Natural killer cell (primary cell): ENCODE data around the gene TPH2. TPM values are rescaled to one million over a fixed set of nuclear protein-coding genes. Genes with fewer than 3 reads are reported as not detected.

Experiments
- ATAC-seq, 3 donors: fragments of 150-1000 bp in 2 of 3; fragments of 200-7000 bp in 1 of 3; cut with Tn5 transposase; 1 replicate in 1 of 3; 2 replicates in 2 of 3; pipeline ENCODE4 v1.10.0; 2021; ENCODE audit warnings: mild to moderate bottlenecking in 2 of 3, moderate library complexity in 2 of 3
- DNase-seq, 2 donors: peaks; one replicate each; pipeline versions ENCODE4 v3.0.0 to v3.0.0-alpha.2; 2013 to 2021; ENCODE audit warnings: mixed read lengths in 1 of 2
- H3K27ac ChIP-seq: one replicate; pipeline ENCODE4 v1.5.1; 2013; ENCODE audit warnings: mild to moderate bottlenecking, low read length
- H3K27me3 ChIP-seq: one replicate; pipeline ENCODE4 v1.6.1; 2013; ENCODE audit warnings: low read length; ENCODE audit not compliant: control insufficient read depth, insufficient read depth
- H3K36me3 ChIP-seq: one replicate; pipeline ENCODE4 v1.6.1; 2013; ENCODE audit warnings: low read length; ENCODE audit not compliant: control insufficient read depth, insufficient read depth
- H3K4me1 ChIP-seq: one replicate; pipeline ENCODE4 v1.6.1; 2013; ENCODE audit warnings: low read length; ENCODE audit not compliant: control insufficient read depth, insufficient read depth
- H3K4me3 ChIP-seq: one replicate; pipeline ENCODE4 v1.5.1; 2013; ENCODE audit warnings: low read length
- H3K9me3 ChIP-seq: one replicate; pipeline ENCODE4 v1.6.1; 2013; ENCODE audit warnings: low read length; ENCODE audit not compliant: control insufficient read depth, insufficient read depth
- H3K27ac Mint-ChIP-seq, 2 donors: one replicate each; pipeline ENCODE4 v1.8.0; 2022; ENCODE audit warnings: mild to moderate bottlenecking in 2 of 2, mixed read lengths in 2 of 2, moderate library complexity in 1 of 2
- H3K27me3 Mint-ChIP-seq, 2 donors: one replicate each; pipeline ENCODE4 v1.8.0; 2022; ENCODE audit warnings: low read depth in 2 of 2, mixed read lengths in 2 of 2
- H3K36me3 Mint-ChIP-seq: one replicate; pipeline ENCODE4 v1.8.0; 2022; ENCODE audit warnings: mixed read lengths
- H3K4me1 Mint-ChIP-seq, 2 donors: one replicate each; pipeline ENCODE4 v1.8.0; 2022; ENCODE audit warnings: mixed read lengths in 2 of 2
- H3K4me3 Mint-ChIP-seq: one replicate; pipeline ENCODE4 v1.8.0; 2022; ENCODE audit warnings: mild to moderate bottlenecking, moderate library complexity, mixed read lengths
- H3K9me3 Mint-ChIP-seq, 2 donors: one replicate each; pipeline ENCODE4 v1.8.0; 2022; ENCODE audit warnings: mixed read lengths in 2 of 2
- CTCF ChIP-seq: fragments of 200-600 bp; IDR thresholded peaks from one replicate; pipeline ENCODE4 v1.8.0; 2022; ENCODE audit warnings: antibody characterized with exemption
- WGBS: methylation state at CpG from one replicate; pipeline ENCODE4 v1.1.7; 2013; ENCODE audit warnings: missing lambda C conversion rate; ENCODE audit not compliant: insufficient coverage; 5-methylcytosine and 5-hydroxymethylcytosine counted together
- intact Hi-C: fragments of 100-400 bp; cut with micrococcal nuclease; formaldehyde crosslinking; loops from one replicate; pipeline ENCODE4 v1.14.2; 2022
- total RNA-seq, 4 donors: library from RNA; stranded (reverse); fragments of 120-200 nt in 1 of 4; gene quantifications; one replicate each; pipeline versions ENCODE4 v1.2.3 to v1.2.4, GENCODE V29; 2013 to 2022

Gene TPH2
- total RNA-seq, 3 donors from 2014 or later (not counting 1 experiment from before 2014, with no cell fraction given): not detected

DNA sequence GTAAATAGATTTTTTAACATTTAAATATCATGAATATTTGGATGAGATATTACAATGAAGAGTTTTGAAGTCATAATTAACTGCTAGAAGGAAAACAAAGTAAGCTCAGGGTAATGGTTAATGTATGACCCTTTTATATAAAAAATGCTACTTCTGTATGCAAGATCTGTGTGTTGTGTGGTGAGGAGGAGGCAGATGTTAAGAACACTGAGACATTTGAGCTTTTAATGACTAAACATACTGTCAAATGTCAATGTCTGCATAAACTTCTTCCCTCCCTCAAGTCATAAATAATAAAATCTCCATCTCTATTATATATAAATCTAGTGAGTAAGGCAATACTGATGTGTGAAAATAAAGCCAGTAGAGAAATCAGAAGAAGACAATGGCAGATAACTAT, 1.4 kb downstream of the TPH2 start:
- Mint-ChIP-seq H3K4me1 (peaks cover 0 to 6% of the 10 kb centered on the region in 2 donors), H3K4me3 (no peak overlapping the region), H3K27me3 (peaks cover 41 to 70% of the 10 kb centered on the region in 2 donors), H3K9me3 (peaks cover 0 to 2% of the 10 kb centered on the region in 2 donors), H3K36me3 (peaks cover 5% of the 10 kb centered on the region), H3K27ac (no peak overlapping the region)
- no peak for TF ChIP-seq CTCF
- DNase-seq: no peak
- Histone ChIP-seq H3K4me3 (no peak overlapping the region), H3K27me3 (peaks cover 11% of the 10 kb centered on the region), H3K27ac (no peak overlapping the region), H3K9me3 (no peaks in the 10 kb centered on the region), H3K36me3 (no peaks in the 10 kb centered on the region), H3K4me1 (no peaks in the 10 kb centered on the region)
- ATAC-seq: no peak
- intact Hi-C loops: no loop called here

DNA sequence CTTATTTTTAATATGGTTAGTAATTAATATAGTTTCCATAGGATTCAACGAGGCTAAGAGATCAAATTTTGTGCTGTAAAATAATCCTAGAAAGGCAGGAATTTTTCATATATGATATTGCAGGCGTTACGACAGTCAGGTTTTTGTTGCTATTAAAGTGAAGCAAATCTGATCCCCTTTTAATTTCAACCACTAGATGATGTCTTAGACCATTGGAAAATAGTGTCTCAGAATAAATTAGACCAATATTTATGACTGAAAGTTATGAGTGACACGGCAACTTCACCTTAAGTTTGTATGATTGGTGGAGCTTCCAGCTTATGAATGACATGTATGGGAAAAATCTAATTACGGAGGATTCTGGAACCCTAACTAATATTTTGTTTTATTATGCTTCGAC, 2.5 kb downstream of the TPH2 start:
- no peak overlapping the region for H3K4me3 ChIP-seq
- no peak overlapping the region for H3K27ac ChIP-seq
- no peak for ATAC-seq
- peaks cover 0 to 2% of the 10 kb centered on the region in 2 donors for H3K9me3 Mint-ChIP-seq
- peaks cover 0 to 6% of the 10 kb centered on the region in 2 donors for H3K4me1 Mint-ChIP-seq
- peaks cover 5% of the 10 kb centered on the region for H3K36me3 Mint-ChIP-seq
- intact Hi-C loops: no loop called here
- H3K27me3 Mint-ChIP-seq: peaks cover 39 to 67% of the 10 kb centered on the region in 2 donors
- H3K4me3 Mint-ChIP-seq: no peak overlapping the region
- H3K9me3 ChIP-seq: no peaks in the 10 kb centered on the region
- no peaks in the 10 kb centered on the region for H3K36me3 ChIP-seq
- H3K27ac Mint-ChIP-seq: no peak overlapping the region
- no peak for TF ChIP-seq CTCF
- peaks cover 11% of the 10 kb centered on the region for H3K27me3 ChIP-seq
- WGBS: 93% methylated on average over 4 of the region's 6 CpGs
- H3K4me1 ChIP-seq: no peaks in the 10 kb centered on the region
- DNase-seq: no peak

GRCh38 chr12:71942259-71942658, 3.6 kb downstream of the TPH2 start:
- Histone ChIP-seq H3K27me3 (peaks cover 12% of the 10 kb centered on the region), H3K9me3 (no peaks in the 10 kb centered on the region), H3K4me3 (no peak overlapping the region), H3K27ac (no peak overlapping the region), H3K4me1 (no peaks in the 10 kb centered on the region), H3K36me3 (no peaks in the 10 kb centered on the region)
- 77% methylated on average over 2 of the region's 2 CpGs for WGBS
- H3K9me3 Mint-ChIP-seq: no peaks in the 10 kb centered on the region
- H3K27ac Mint-ChIP-seq: no peak overlapping the region
- ATAC-seq (no peak), DNase-seq (no peak)
- H3K36me3 Mint-ChIP-seq: no peaks in the 10 kb centered on the region
- intact Hi-C loops: no loop called here
- TF ChIP-seq CTCF: no peak
- peaks cover 0 to 6% of the 10 kb centered on the region in 2 donors for H3K4me1 Mint-ChIP-seq
- no peak overlapping the region for H3K4me3 Mint-ChIP-seq
- H3K27me3 Mint-ChIP-seq: peaks cover 34 to 56% of the 10 kb centered on the region in 2 donors

DNA sequence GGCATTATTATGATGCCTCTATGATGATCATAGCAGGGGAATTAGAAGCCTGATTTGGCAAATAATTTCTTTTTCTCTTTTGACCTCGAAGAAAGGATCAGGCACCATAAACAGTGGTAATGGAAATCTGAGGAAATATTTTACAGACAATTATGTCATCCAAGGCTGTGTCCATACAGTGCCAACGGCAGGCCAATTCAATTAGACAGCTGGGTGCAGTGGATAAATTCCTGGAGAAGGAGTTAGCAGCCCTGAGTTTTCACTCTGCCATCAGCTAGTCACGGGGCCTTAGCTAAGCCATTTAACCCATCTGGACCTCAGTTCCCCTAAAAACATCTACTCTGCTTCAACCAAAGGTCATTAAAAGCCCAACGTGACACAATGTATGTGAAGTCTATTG, 4.1 kb downstream of the TPH2 start:
- DNase-seq (no peak), ATAC-seq (no peak)
- peaks cover 32 to 51% of the 10 kb centered on the region in 2 donors for H3K27me3 Mint-ChIP-seq
- no peak overlapping the region for H3K27ac Mint-ChIP-seq
- no peak for TF ChIP-seq CTCF
- no peaks in the 10 kb centered on the region for H3K9me3 ChIP-seq
- peaks cover 0 to 6% of the 10 kb centered on the region in 2 donors for H3K4me1 Mint-ChIP-seq
- H3K27ac ChIP-seq: no peak overlapping the region
- no peaks in the 10 kb centered on the region for H3K36me3 Mint-ChIP-seq
- 77% methylated on average over 2 of the region's 4 CpGs for WGBS
- no peak overlapping the region for H3K4me3 ChIP-seq
- peaks cover 12% of the 10 kb centered on the region for H3K27me3 ChIP-seq
- intact Hi-C loops: no loop called here
- no peaks in the 10 kb centered on the region for H3K36me3 ChIP-seq
- no peaks in the 10 kb centered on the region for H3K9me3 Mint-ChIP-seq
- H3K4me1 ChIP-seq: no peaks in the 10 kb centered on the region
- H3K4me3 Mint-ChIP-seq: no peak overlapping the region
